Tibial nerve (tissue), 3 donors: ENCODE measurements around the gene RBM19.

Experiments used
- POLR2A ChIP-seq, 2 donors: fragments of 450-650 bp; IDR thresholded peaks; one replicate each; pipeline ENCODE4 v1.6.1; 2017; ENCODE audit warnings: antibody characterized with exemption in 2 of 2, mild to moderate bottlenecking in 2 of 2, moderate library complexity in 2 of 2
- TF ChIP-seq, protein P1 (sequence below), 5 experiments: fragments of 200-600 bp in 3 of 5; fragments of 450-650 bp in 2 of 5; sonication (generic) in 3 of 5; IDR thresholded peaks; one replicate each; pipeline ENCODE4 v1.5.1; 2016 to 2019; ENCODE audit warnings: antibody characterized with exemption in 5 of 5, mild to moderate bottlenecking in 3 of 5, moderate library complexity in 2 of 5

DNA sequence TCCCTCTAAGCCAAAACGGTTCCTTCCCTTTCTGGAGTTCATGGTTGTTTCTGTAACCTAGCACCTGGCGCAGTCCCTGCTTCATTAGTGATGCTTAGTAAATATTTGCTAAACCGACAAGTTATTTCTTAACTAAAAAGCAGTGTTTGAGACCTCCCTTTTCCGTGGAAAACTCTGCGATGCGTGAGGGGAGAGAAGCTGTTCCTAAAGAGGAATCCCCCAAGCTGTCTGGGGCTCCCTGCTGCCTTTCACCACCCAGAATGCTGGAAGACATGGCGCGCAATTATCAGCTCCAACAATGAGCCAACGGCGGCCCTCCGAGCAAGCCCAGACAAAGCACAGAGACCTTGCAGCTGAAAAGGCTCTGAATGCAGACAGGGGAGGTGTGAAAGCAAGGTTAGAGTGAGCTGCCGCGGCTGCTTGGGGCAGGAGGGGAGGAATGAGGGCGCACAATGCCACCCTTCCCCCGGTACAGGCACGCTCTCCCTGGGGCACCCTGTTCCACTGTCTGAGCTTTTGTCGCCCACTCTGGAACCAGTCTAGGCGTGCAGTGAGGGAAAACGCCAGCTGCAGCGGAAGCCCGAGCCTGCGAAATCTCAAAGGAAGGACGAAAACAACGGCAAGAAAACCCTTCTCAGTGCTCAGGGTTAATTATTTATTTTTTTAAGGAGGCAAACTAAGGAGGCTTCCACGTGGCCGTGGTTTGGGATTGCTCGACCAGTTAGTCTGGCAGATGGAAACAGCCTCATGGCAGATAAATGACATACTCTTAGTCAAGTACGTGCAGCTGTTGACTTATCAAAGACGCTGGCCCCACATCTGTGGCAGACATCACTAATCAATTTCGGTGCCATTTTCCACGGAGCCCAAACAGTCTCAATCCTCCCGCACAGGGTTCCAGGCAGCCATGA is 66.3 kb downstream of the RBM19 start:
- TF ChIP-seq, protein P1, sequence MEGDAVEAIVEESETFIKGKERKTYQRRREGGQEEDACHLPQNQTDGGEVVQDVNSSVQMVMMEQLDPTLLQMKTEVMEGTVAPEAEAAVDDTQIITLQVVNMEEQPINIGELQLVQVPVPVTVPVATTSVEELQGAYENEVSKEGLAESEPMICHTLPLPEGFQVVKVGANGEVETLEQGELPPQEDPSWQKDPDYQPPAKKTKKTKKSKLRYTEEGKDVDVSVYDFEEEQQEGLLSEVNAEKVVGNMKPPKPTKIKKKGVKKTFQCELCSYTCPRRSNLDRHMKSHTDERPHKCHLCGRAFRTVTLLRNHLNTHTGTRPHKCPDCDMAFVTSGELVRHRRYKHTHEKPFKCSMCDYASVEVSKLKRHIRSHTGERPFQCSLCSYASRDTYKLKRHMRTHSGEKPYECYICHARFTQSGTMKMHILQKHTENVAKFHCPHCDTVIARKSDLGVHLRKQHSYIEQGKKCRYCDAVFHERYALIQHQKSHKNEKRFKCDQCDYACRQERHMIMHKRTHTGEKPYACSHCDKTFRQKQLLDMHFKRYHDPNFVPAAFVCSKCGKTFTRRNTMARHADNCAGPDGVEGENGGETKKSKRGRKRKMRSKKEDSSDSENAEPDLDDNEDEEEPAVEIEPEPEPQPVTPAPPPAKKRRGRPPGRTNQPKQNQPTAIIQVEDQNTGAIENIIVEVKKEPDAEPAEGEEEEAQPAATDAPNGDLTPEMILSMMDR (IDR thresholded peaks at IDR 0.05) = no peak
- TF ChIP-seq POLR2A (IDR thresholded peaks at IDR 0.05) = no peak
